GM13977 (cell line): ENCODE results near the gene ANAPC4.

ENCODE experiments used
- DNase-seq: peaks from one replicate; pipeline ENCODE4 v3.0.0; 2012; ENCODE audit warnings: low spot score
- CTCF ChIP-seq: IDR thresholded peaks from 2 replicates; pipeline ENCODE4 v1.5.1; 2012; ENCODE audit warnings: mild to moderate bottlenecking, control low read depth; ENCODE audit not compliant: insufficient read depth; ENCODE audit errors: extremely low read depth, missing control alignments
- in situ Hi-C: fragments of 300-500 bp; cut with MboI; formaldehyde crosslinking; loops from one replicate; pipeline ENCODE4 v1.12.0; 2022; ENCODE audit warnings: low sequenced_read_pairs, low pct_unique_long_range_greater_than_20kb, mixed read lengths, inconsistent platforms; ENCODE audit not compliant: unreplicated experiment

The ANAPC4 gene

DNA sequence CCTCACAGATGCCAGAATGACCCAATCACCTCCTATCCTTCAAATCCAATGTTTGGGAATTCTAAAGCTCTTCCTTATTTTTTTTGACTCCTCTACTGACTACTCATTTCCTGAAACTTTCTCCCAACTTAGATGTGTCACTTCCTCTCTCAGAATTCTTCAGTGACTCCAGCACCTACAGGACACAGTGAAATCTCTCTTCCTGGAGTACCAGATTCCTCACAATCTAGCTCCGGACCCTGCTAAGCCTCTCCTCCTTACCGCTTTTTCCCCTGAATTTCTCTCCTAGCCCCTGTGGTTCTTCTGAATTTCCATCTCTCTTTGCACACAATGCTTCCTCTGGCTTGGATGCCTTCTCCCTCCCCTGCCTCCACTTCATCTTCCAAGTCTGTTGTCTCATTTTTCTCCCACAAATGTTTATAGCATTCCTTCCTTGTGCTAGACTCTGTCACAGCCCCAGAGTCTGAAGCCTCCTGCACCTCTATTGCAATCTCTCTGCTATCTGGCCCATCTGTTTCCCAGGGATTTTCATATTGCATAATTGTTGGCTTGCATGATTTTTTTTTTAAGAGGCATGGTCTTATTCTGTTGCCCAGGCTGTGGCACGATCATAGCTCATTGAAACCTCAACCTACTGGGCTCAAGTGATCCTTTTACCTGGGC lies 80.1 kb downstream of the ANAPC4 start:
- in situ Hi-C loops: no loop called here
- no peak for DNase-seq
- TF ChIP-seq CTCF: no peak

DNA sequence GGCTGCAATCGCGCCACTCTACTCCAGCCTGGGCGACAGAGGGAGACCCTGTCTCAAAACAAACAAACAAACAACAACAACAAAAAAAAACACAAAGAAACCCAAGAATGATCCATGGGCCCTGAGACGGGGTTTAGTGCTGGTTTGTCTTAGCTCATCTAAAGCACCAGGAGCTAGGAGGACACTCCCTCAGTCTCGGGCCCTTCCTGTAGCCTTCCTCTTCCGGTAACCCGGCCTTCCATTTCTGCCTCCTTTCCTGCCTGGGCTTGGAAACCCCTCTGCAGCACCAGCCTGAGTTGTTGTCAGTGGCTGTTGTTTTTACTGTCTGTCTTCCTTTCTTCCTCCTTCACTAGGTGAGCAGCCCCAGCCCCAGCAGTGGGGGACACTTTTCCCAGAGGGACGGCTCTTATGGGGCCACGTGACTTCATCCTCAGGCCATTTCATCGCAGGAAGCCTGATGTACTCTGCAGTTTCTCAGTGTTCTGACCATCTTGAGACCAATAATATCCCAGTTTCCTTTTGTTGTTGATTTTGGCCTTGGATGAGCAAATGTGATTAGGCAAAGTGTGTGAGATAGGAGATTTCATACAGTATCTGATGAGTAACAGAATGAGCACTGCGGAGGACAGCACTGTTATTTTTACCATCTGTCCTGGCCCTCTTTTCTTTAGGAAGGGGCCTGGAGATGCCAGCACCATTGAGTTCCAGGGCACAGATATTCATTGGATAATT lies 90.1 kb downstream of the ANAPC4 start:
- no peak for DNase-seq
- no peak for TF ChIP-seq CTCF
- in situ Hi-C loops: no loop called here

GRCh38 chr4:25467843-25468242 lies 90.8 kb downstream of the ANAPC4 start:
- in situ Hi-C loops: no loop called here
- no peak for TF ChIP-seq CTCF
- DNase-seq: no peak
